Skeletal muscle satellite cell (primary cell): ENCODE results near the gene ILK.

Experiments
- H3K27me3 ChIP-seq: 2 replicates; pipeline ENCODE4 v1.7.0; 2013; ENCODE audit warnings: low read length; ENCODE audit not compliant: control insufficient read depth, insufficient read depth
- H3K36me3 ChIP-seq: 2 replicates; pipeline ENCODE4 v1.7.0; 2013; ENCODE audit warnings: mild to moderate bottlenecking, control low read depth, low read length; ENCODE audit not compliant: insufficient read depth
- H3K4me1 ChIP-seq: 2 replicates; pipeline ENCODE4 v1.7.0; 2013; ENCODE audit warnings: low read length; ENCODE audit not compliant: control insufficient read depth, insufficient read depth
- H3K4me2 ChIP-seq: 2 replicates; pipeline ENCODE4 v1.7.0; 2013; ENCODE audit warnings: mild to moderate bottlenecking, low read length
- H3K4me3 ChIP-seq: 2 replicates; pipeline ENCODE4 v1.7.0; 2013; ENCODE audit warnings: low read length
- H3K9ac ChIP-seq: 2 replicates; pipeline ENCODE4 v1.7.0; 2013; ENCODE audit warnings: mild to moderate bottlenecking, low read depth, low read length, moderate library complexity
- H3K9me3 ChIP-seq: replicated peaks from 2 replicates; pipeline ENCODE4 v1.7.0; 2013; ENCODE audit warnings: mild to moderate bottlenecking, control low read depth, low read length

Gene ILK

GRCh38 chr11:6658647-6659046, 55.1 kb downstream of the ILK start:
- Histone ChIP-seq H3K36me3 (no peaks in the 10 kb centered on the region), H3K27me3 (peaks cover 55% of the 10 kb centered on the region), H3K4me3 (no peak overlapping the region), H3K4me1 (peaks cover 3% of the 10 kb centered on the region), H3K9ac (no peak overlapping the region), H3K4me2 (no peak overlapping the region), H3K9me3 (no peaks in the 10 kb centered on the region)
